ENCODE measurements around the gene SLC17A1.

Gene SLC17A1

DNA sequence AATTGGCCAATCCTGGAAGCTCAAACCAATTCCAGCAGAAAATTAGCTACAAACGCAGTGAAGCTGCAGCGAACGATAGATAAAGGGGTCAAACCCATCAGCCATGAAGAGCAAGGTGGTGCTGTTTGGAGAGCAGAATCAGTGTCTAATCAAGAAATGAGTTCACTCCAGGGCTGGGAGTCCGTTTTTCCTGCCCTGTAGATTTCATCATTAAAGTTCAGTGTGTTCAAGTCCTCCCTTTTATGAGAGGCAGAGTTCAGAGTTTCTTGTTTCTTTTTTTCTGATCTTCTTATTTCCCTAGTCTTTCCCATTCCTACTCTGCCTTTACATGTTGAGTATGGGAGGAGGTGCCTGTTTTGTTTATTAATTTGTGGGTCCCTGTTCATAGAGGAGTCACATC is 30.4 kb downstream of the SLC17A1 start:
- Histone ChIP-seq H3K27me3 (ENCODE audit: insufficient read depth, insufficient read length) (no peaks in the 10 kb centered on the region), H3K36me3 (ENCODE audit: insufficient read depth, insufficient read length, low read length) (no peaks in the 10 kb centered on the region), H3K4me3 (ENCODE audit: insufficient read length, low read depth) (no peak overlapping the region), H3K9ac (ENCODE audit: insufficient read length, low read depth) (no peak overlapping the region), H3K9me3 (ENCODE audit: insufficient read depth, low read length) (no peaks in the 10 kb centered on the region), H3K4me1 (ENCODE audit: insufficient read depth, insufficient read length) (no peaks in the 10 kb centered on the region)
- DNase-seq (ENCODE audit: low read depth, low spot score): no peak
- TF ChIP-seq YY1 (IDR thresholded peaks at IDR 0.05; ENCODE audit: insufficient read depth, insufficient read length) (no peak), ZNF274 (IDR thresholded peaks at IDR 0.05; ENCODE audit: low read depth, low read length) (no peak), SUZ12 (IDR thresholded peaks at IDR 0.05; ENCODE audit: extremely low read depth, insufficient read depth, insufficient read length) (no peak)

DNA sequence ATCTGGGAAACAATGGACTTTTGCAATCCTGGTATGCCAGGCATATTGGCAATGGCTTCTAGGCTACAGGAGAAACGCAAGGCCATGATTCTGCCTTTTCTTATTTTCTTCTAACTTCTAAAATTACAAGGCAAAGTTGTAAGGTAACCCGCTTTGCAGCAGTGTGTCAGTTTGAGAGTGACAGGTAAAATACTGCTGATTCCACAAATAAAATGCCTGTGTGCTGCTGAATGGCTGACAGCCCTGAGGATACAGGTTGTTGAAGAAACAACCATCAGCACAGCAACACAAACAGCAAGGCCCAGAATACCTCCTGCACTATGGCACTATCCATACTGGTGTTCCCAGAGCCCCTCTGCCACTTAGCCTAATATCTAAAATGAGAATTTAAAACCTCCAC is 37.1 kb downstream of the SLC17A1 start:
- Histone ChIP-seq H3K9ac (ENCODE audit: insufficient read length, low read depth) (no peak overlapping the region), H3K27me3 (ENCODE audit: insufficient read depth, insufficient read length) (no peaks in the 10 kb centered on the region), H3K4me3 (ENCODE audit: insufficient read length, low read depth) (no peak overlapping the region), H3K36me3 (ENCODE audit: insufficient read depth, insufficient read length, low read length) (no peaks in the 10 kb centered on the region), H3K9me3 (ENCODE audit: insufficient read depth, low read length) (no peaks in the 10 kb centered on the region), H3K4me1 (ENCODE audit: insufficient read depth, insufficient read length) (no peaks in the 10 kb centered on the region)
- TF ChIP-seq YY1 (IDR thresholded peaks at IDR 0.05; ENCODE audit: insufficient read depth, insufficient read length) (no peak), ZNF274 (IDR thresholded peaks at IDR 0.05; ENCODE audit: low read depth, low read length) (no peak), SUZ12 (IDR thresholded peaks at IDR 0.05; ENCODE audit: extremely low read depth, insufficient read depth, insufficient read length) (no peak)
- DNase-seq (ENCODE audit: low read depth, low spot score): no peak

DNA sequence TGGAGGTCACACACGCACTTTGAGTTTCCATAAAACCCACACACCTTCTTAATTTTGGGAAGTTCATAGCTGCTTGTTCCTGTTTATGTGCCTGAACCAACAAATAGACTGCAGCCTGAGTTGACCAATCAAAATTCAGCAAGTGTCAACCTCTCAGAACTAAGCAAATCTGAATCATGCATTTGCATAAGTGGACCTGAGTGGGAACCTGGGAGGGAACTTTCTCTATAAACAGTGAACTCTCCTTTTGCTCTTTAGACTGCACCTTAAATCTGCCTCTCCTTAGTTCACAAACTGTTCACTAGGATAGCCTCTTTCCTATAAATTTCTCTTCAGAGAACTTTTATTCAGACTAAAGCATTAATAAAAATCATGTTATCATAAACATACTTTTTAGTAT is 37.9 kb downstream of the SLC17A1 start:
- H3K27me3 ChIP-seq (ENCODE audit: insufficient read depth, insufficient read length): no peaks in the 10 kb centered on the region
- H3K9me3 ChIP-seq (ENCODE audit: insufficient read depth, low read length): no peaks in the 10 kb centered on the region
- TF ChIP-seq YY1 (IDR thresholded peaks at IDR 0.05; ENCODE audit: insufficient read depth, insufficient read length) (no peak), SUZ12 (IDR thresholded peaks at IDR 0.05; ENCODE audit: extremely low read depth, insufficient read depth, insufficient read length) (no peak)
- H3K4me3 ChIP-seq (ENCODE audit: insufficient read length, low read depth): no peak overlapping the region
- no peaks in the 10 kb centered on the region for H3K4me1 ChIP-seq (ENCODE audit: insufficient read depth, insufficient read length)
- no peak overlapping the region for H3K9ac ChIP-seq (ENCODE audit: insufficient read length, low read depth)
- no peaks in the 10 kb centered on the region for H3K36me3 ChIP-seq (ENCODE audit: insufficient read depth, insufficient read length, low read length)
- no peak for DNase-seq (ENCODE audit: low read depth, low spot score)

DNA sequence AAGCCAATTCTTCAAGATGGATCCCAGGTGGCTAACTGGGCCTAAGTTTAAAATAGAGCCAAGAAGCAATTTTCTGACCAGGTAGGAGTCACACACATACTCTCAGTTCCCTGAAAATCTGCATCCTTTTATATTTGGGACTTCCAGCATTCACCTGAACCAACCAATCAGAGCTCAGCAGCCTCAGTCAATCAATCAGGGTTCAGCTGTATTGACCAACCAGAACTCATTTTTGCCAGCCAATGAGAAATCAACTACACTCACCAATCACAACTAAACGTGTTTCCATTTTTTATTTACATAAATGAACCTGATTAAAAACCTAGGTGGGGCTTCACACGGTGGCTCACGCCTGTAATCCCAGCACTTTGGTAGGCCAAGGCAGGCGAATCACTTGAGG is 39.8 kb downstream of the SLC17A1 start:
- H3K9me3 ChIP-seq (ENCODE audit: insufficient read depth, low read length): no peaks in the 10 kb centered on the region

DNA sequence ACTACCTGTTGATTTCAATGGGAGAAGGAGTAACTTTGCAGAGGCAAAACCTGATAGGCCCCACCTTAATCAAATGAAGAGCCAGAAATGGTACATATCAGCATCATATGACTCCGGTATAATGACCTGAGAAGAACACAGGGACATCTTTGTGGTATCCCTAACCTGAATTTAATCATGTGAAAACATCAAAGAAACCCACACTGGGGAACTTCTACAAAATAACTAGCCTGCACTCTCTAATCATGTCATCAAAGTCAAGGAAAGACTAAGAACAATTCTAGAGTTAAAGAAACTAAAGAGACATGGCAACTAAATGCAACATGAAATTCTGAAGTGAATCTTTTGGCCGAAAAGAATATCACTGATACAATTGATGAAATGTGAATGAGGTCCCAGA is 42.4 kb downstream of the SLC17A1 start:
- H3K4me3 ChIP-seq (ENCODE audit: insufficient read length, low read depth): no peak overlapping the region
- H3K9me3 ChIP-seq (ENCODE audit: insufficient read depth, low read length): no peaks in the 10 kb centered on the region
- H3K36me3 ChIP-seq (ENCODE audit: insufficient read depth, insufficient read length, low read length): no peaks in the 10 kb centered on the region
- H3K9ac ChIP-seq (ENCODE audit: insufficient read length, low read depth): no peak overlapping the region
- no peak for DNase-seq (ENCODE audit: low read depth, low spot score)
- TF ChIP-seq YY1 (IDR thresholded peaks at IDR 0.05; ENCODE audit: insufficient read depth, insufficient read length): no peak
- no peak for TF ChIP-seq ZNF274 (IDR thresholded peaks at IDR 0.05; ENCODE audit: low read depth, low read length)
- TF ChIP-seq SUZ12 (IDR thresholded peaks at IDR 0.05; ENCODE audit: extremely low read depth, insufficient read depth, insufficient read length): no peak
- H3K27me3 ChIP-seq (ENCODE audit: insufficient read depth, insufficient read length): no peaks in the 10 kb centered on the region
- H3K4me1 ChIP-seq (ENCODE audit: insufficient read depth, insufficient read length): no peaks in the 10 kb centered on the region

More for the DNA sequence above, 39.8 kb downstream of the SLC17A1 start:
- no peak for DNase-seq (ENCODE audit: low read depth, low spot score)
- Histone ChIP-seq H3K4me3 (ENCODE audit: insufficient read length, low read depth) (no peak overlapping the region), H3K9ac (ENCODE audit: insufficient read length, low read depth) (no peak overlapping the region), H3K27me3 (ENCODE audit: insufficient read depth, insufficient read length) (no peaks in the 10 kb centered on the region), H3K36me3 (ENCODE audit: insufficient read depth, insufficient read length, low read length) (no peaks in the 10 kb centered on the region), H3K4me1 (ENCODE audit: insufficient read depth, insufficient read length) (no peaks in the 10 kb centered on the region)
- TF ChIP-seq SUZ12 (IDR thresholded peaks at IDR 0.05; ENCODE audit: extremely low read depth, insufficient read depth, insufficient read length) (no peak), ZNF274 (IDR thresholded peaks at IDR 0.05; ENCODE audit: low read depth, low read length) (no peak)

DNA sequence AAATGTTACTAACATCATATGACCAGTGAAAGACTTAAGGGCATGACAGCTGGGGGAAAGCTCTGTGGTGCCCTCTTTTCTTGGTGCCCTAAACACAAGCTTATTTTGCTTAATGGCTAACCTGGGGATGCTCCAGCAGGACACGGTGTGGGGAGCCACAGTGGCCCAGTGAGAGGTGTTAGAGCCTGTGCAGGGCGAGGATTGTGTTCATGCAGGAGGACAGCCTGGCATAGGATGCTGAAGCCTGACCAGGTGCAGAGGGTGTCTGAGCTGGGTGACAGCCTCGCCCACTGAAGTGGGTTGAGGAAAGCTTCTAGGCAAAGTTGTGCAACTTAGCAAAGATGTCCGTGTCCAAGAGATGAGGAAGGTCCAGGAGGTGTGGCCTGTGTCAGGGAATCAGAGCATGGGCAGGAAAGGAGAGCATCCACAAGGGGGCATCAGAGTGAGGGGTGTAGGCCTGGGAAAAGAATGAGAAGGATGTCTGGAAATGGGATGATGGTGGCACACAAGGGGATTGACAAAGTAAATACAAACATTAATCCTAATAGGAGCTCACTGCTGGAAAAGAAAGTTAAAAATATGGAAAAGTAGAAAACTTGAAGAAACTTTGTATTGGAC is 43.4 kb downstream of the SLC17A1 start:
- TF ChIP-seq ZNF274 (IDR thresholded peaks at IDR 0.05; ENCODE audit: low read depth, low read length) (no peak), YY1 (IDR thresholded peaks at IDR 0.05; ENCODE audit: insufficient read depth, insufficient read length) (no peak), SUZ12 (IDR thresholded peaks at IDR 0.05; ENCODE audit: extremely low read depth, insufficient read depth, insufficient read length) (no peak)
- Histone ChIP-seq H3K36me3 (ENCODE audit: insufficient read depth, insufficient read length, low read length) (no peaks in the 10 kb centered on the region), H3K27me3 (ENCODE audit: insufficient read depth, insufficient read length) (no peaks in the 10 kb centered on the region), H3K4me3 (ENCODE audit: insufficient read length, low read depth) (no peak overlapping the region), H3K9me3 (ENCODE audit: insufficient read depth, low read length) (no peaks in the 10 kb centered on the region), H3K9ac (ENCODE audit: insufficient read length, low read depth) (no peak overlapping the region), H3K4me1 (ENCODE audit: insufficient read depth, insufficient read length) (no peaks in the 10 kb centered on the region)
- DNase-seq (ENCODE audit: low read depth, low spot score): peak; percentile 13

DNA sequence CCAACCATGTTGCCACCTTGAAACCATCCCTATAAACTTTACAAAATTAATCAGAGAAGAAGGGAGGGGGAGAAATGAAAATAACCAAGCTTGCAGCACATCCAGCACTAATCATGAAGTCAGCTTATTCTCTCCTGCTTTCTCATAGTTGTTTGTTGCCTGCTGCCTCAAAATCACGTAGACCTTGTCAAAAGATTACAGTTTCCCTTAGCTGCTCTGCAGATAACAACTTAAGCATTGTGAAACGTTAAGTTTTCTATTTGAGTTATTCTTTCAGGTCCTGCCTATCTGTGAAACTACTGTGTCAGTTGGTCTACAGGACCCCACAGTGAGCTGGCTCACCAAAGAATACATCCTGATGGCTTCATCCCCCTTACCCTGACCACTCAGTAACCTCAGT is 44.4 kb downstream of the SLC17A1 start:
- no peaks in the 10 kb centered on the region for H3K27me3 ChIP-seq (ENCODE audit: insufficient read depth, insufficient read length)
- no peaks in the 10 kb centered on the region for H3K4me1 ChIP-seq (ENCODE audit: insufficient read depth, insufficient read length)
- DNase-seq (ENCODE audit: low read depth, low spot score): no peak
- H3K9me3 ChIP-seq (ENCODE audit: insufficient read depth, low read length): no peaks in the 10 kb centered on the region
- no peak overlapping the region for H3K4me3 ChIP-seq (ENCODE audit: insufficient read length, low read depth)
- no peak overlapping the region for H3K9ac ChIP-seq (ENCODE audit: insufficient read length, low read depth)
- no peaks in the 10 kb centered on the region for H3K36me3 ChIP-seq (ENCODE audit: insufficient read depth, insufficient read length, low read length)
- TF ChIP-seq SUZ12 (IDR thresholded peaks at IDR 0.05; ENCODE audit: extremely low read depth, insufficient read depth, insufficient read length) (no peak), ZNF274 (IDR thresholded peaks at IDR 0.05; ENCODE audit: low read depth, low read length) (no peak), YY1 (IDR thresholded peaks at IDR 0.05; ENCODE audit: insufficient read depth, insufficient read length) (no peak)
